Measurements from ENCODE around the gene ZNF486. TPM values are rescaled to one million over a fixed set of nuclear protein-coding genes. Genes with fewer than 3 reads are reported as not detected.
"Not testable (repeated sequence)": the region's sequence is repeated elsewhere in the genome, so short reads cannot be mapped to it uniquely, and the experiment has no call there.

The ZNF486 gene
- total RNA-seq, 1 donor from 2014 or later, result 69.8 TPM

GRCh38 chr19:20197747-20198146 is 30.7 kb downstream of the ZNF486 start:
- DNase-seq, result no peak
- Mint-ChIP-seq H3K27me3 (ENCODE audit: unreplicated experiment) (peaks cover 4% of the 10 kb centered on the region), H3K36me3 (ENCODE audit: unreplicated experiment) (peaks cover 33% of the 10 kb centered on the region), H3K4me1 (ENCODE audit: low read depth, unreplicated experiment) (no peaks in the 10 kb centered on the region), H3K4me3 (ENCODE audit: unreplicated experiment) (no peak overlapping the region), H3K27ac (ENCODE audit: unreplicated experiment) (no peak overlapping the region), H3K9me3 (ENCODE audit: unreplicated experiment) (peaks cover 11% of the 10 kb centered on the region)
- TF ChIP-seq CTCF (IDR thresholded peaks at IDR 0.05; ENCODE audit: partially characterized antibody, unreplicated experiment), result no peak

GRCh38 chr19:20209051-20209450 is 42.0 kb downstream of the ZNF486 start:
- H3K36me3 Mint-ChIP-seq (ENCODE audit: unreplicated experiment), result no peaks in the 10 kb centered on the region
- DNase-seq, result no peak

GRCh38 chr19:20214366-20214765 is 47.4 kb downstream of the ZNF486 start:
- not testable (repeated sequence) for H3K9me3 Mint-ChIP-seq (ENCODE audit: unreplicated experiment); DNase-seq; H3K27me3 Mint-ChIP-seq (ENCODE audit: unreplicated experiment); H3K36me3 Mint-ChIP-seq (ENCODE audit: unreplicated experiment); H3K4me3 Mint-ChIP-seq (ENCODE audit: unreplicated experiment)
- Mint-ChIP-seq H3K27ac (ENCODE audit: unreplicated experiment) (peak overlapping the region; percentile 77), H3K4me1 (ENCODE audit: low read depth, unreplicated experiment) (peaks cover 19% of the 10 kb centered on the region)

More at GRCh38 chr19:20209051-20209450, 42.0 kb downstream of the ZNF486 start:
- H3K4me3 Mint-ChIP-seq (ENCODE audit: unreplicated experiment), result no peak overlapping the region
- H3K4me1 Mint-ChIP-seq (ENCODE audit: low read depth, unreplicated experiment), result no peaks in the 10 kb centered on the region
- no peak overlapping the region for H3K27ac Mint-ChIP-seq (ENCODE audit: unreplicated experiment)
- peaks cover 2% of the 10 kb centered on the region for H3K9me3 Mint-ChIP-seq (ENCODE audit: unreplicated experiment)
- TF ChIP-seq CTCF (IDR thresholded peaks at IDR 0.05; ENCODE audit: partially characterized antibody, unreplicated experiment), result no peak
- peaks cover 3% of the 10 kb centered on the region for H3K27me3 Mint-ChIP-seq (ENCODE audit: unreplicated experiment)

- not testable (repeated sequence) for H3K27ac Mint-ChIP-seq (ENCODE audit: unreplicated experiment); H3K9me3 Mint-ChIP-seq (ENCODE audit: unreplicated experiment); H3K27me3 Mint-ChIP-seq (ENCODE audit: unreplicated experiment); DNase-seq; H3K36me3 Mint-ChIP-seq (ENCODE audit: unreplicated experiment); H3K4me3 Mint-ChIP-seq (ENCODE audit: unreplicated experiment)
- peaks cover 16% of the 10 kb centered on the region for H3K4me1 Mint-ChIP-seq (ENCODE audit: low read depth, unreplicated experiment)
These were observed 54.6 kb downstream of the ZNF486 start for GRCh38 chr19:20221605-20222004.

GRCh38 chr19:20233105-20233504 is 66.1 kb downstream of the ZNF486 start:
- Mint-ChIP-seq H3K9me3 (ENCODE audit: unreplicated experiment) (peaks cover 9% of the 10 kb centered on the region), H3K36me3 (ENCODE audit: unreplicated experiment) (peaks cover 14% of the 10 kb centered on the region), H3K4me3 (ENCODE audit: unreplicated experiment) (no peak overlapping the region), H3K4me1 (ENCODE audit: low read depth, unreplicated experiment) (peaks cover 9% of the 10 kb centered on the region), H3K27ac (ENCODE audit: unreplicated experiment) (no peak overlapping the region), H3K27me3 (ENCODE audit: unreplicated experiment) (peaks cover 8% of the 10 kb centered on the region)
- no peak for DNase-seq
- TF ChIP-seq CTCF (IDR thresholded peaks at IDR 0.05; ENCODE audit: partially characterized antibody, unreplicated experiment), result no peak

GRCh38 chr19:20235156-20235555 is 68.1 kb downstream of the ZNF486 start:
- Mint-ChIP-seq H3K27ac (ENCODE audit: unreplicated experiment) (no peak overlapping the region), H3K27me3 (ENCODE audit: unreplicated experiment) (peaks cover 6% of the 10 kb centered on the region), H3K9me3 (ENCODE audit: unreplicated experiment) (peaks cover 5% of the 10 kb centered on the region), H3K4me1 (ENCODE audit: low read depth, unreplicated experiment) (peaks cover 18% of the 10 kb centered on the region), H3K4me3 (ENCODE audit: unreplicated experiment) (no peak overlapping the region), H3K36me3 (ENCODE audit: unreplicated experiment) (peaks cover 7% of the 10 kb centered on the region)
- DNase-seq, result no peak
- no peak for TF ChIP-seq CTCF (IDR thresholded peaks at IDR 0.05; ENCODE audit: partially characterized antibody, unreplicated experiment)

Data from glutamatergic neuron (in vitro differentiated cells).